PC-9 (cell line): Measurements from ENCODE around the gene R3HDM2. TPM values are rescaled to one million over a fixed set of nuclear protein-coding genes. Genes with fewer than 3 reads are reported as not detected.

ENCODE experiments used
- BruUV-seq: library from RNA; stranded (reverse); fragments of 400-500 nt; replicated peaks from 2 replicates; lab custom pipeline; 2021; lab: Mats Ljungman, UMichigan
- CTCF ChIA-PET: fragments of 300-600 bp; sonication (Branson Sonifier 250); formaldehyde crosslinking; loops from one replicate; lab custom pipeline; 2022; ENCODE audit warnings: antibody characterized with exemption; lab: Charles Lee
- POLR2A ChIA-PET: fragments of 300-600 bp; sonication (Branson Sonifier 250); formaldehyde crosslinking; loops from one replicate; lab custom pipeline; 2022; ENCODE audit warnings: antibody characterized with exemption; ENCODE audit not compliant: unreplicated experiment; lab: Charles Lee
- DNase-seq, 2 experiments: peaks; one replicate each; pipeline versions ENCODE4 v3.0.0 to v3.0.0-alpha.2; 2015 to 2022; ENCODE audit warnings: mixed read lengths in 1 of 2
- H2AFZ ChIP-seq: fragments of 200-600 bp; sonication (generic); 2 replicates; pipeline ENCODE4 v1.8.1; 2017; ENCODE audit warnings: antibody characterized with exemption
- H3F3A ChIP-seq: fragments of 200-600 bp; sonication (generic); 2 replicates; pipeline ENCODE4 v1.8.1; 2017; ENCODE audit warnings: antibody characterized with exemption, mild to moderate bottlenecking, low read depth; ENCODE audit not compliant: insufficient read depth
- H3K27ac ChIP-seq: fragments of 200-600 bp; sonication (generic); 2 replicates; pipeline ENCODE4 v1.6.1; 2016; ENCODE audit warnings: mixed run types
- H3K27me3 ChIP-seq: fragments of 200-600 bp; sonication (generic); 2 replicates; pipeline ENCODE4 v1.6.1; 2016; ENCODE audit warnings: low read depth, mixed run types; ENCODE audit not compliant: insufficient read depth
- H3K36me3 ChIP-seq: fragments of 200-600 bp; sonication (generic); 2 replicates; pipeline ENCODE4 v1.6.1; 2016; ENCODE audit warnings: low read depth, mixed run types
- H3K4me1 ChIP-seq: fragments of 200-600 bp; sonication (generic); replicated peaks from 2 replicates; pipeline ENCODE4 v1.6.1; 2016; ENCODE audit warnings: mixed run types; ENCODE audit not compliant: insufficient read depth
- H3K4me2 ChIP-seq: fragments of 200-600 bp; sonication (generic); 2 replicates; pipeline ENCODE4 v1.6.1; 2017; ENCODE audit warnings: mixed run types
- H3K4me3 ChIP-seq: fragments of 200-600 bp; sonication (generic); 2 replicates; pipeline ENCODE4 v1.6.1; 2016; ENCODE audit warnings: mixed run types
- H3K79me2 ChIP-seq: fragments of 200-600 bp; sonication (generic); 2 replicates; pipeline ENCODE4 v1.6.1; 2017; ENCODE audit warnings: low read depth, mixed run types
- H3K9me2 ChIP-seq: fragments of 200-600 bp; sonication (generic); 2 replicates; pipeline ENCODE4 v1.8.1; 2017; ENCODE audit warnings: mild to moderate bottlenecking; ENCODE audit not compliant: insufficient read depth
- H3K9me3 ChIP-seq: fragments of 200-600 bp; sonication (generic); 2 replicates; pipeline ENCODE4 v1.8.1; 2016; ENCODE audit warnings: low read depth; ENCODE audit not compliant: insufficient read depth
- H4K20me1 ChIP-seq: fragments of 200-600 bp; sonication (generic); 2 replicates; pipeline ENCODE4 v1.8.1; 2017; ENCODE audit not compliant: insufficient read depth
- EZH2 ChIP-seq: fragments of 200-600 bp; sonication (generic); IDR thresholded peaks from 2 replicates; pipeline ENCODE4 v1.8.0; 2017; ENCODE audit warnings: antibody characterized with exemption, low read depth
- intact Hi-C: fragments of 100-400 bp; cut with micrococcal nuclease; formaldehyde crosslinking; loops from one replicate; pipeline ENCODE4 v1.10.0; 2022; ENCODE audit not compliant: unreplicated experiment
- total RNA-seq: library from RNA; stranded (reverse); gene quantifications from 2 replicates; pipeline ENCODE4 v1.2.3, GENCODE V29; 2021
- TF ChIP-seq, protein P1 (sequence below): fragments of 200-600 bp; sonication (generic); conservative IDR thresholded peaks from 2 replicates; pipeline ENCODE4 v1.6.1; 2017; ENCODE audit warnings: mixed run types, antibody characterized with exemption, mild to moderate bottlenecking, moderate library complexity

Gene R3HDM2
- total RNA-seq, 1 experiment from 2014 or later = 65.1 TPM

DNA sequence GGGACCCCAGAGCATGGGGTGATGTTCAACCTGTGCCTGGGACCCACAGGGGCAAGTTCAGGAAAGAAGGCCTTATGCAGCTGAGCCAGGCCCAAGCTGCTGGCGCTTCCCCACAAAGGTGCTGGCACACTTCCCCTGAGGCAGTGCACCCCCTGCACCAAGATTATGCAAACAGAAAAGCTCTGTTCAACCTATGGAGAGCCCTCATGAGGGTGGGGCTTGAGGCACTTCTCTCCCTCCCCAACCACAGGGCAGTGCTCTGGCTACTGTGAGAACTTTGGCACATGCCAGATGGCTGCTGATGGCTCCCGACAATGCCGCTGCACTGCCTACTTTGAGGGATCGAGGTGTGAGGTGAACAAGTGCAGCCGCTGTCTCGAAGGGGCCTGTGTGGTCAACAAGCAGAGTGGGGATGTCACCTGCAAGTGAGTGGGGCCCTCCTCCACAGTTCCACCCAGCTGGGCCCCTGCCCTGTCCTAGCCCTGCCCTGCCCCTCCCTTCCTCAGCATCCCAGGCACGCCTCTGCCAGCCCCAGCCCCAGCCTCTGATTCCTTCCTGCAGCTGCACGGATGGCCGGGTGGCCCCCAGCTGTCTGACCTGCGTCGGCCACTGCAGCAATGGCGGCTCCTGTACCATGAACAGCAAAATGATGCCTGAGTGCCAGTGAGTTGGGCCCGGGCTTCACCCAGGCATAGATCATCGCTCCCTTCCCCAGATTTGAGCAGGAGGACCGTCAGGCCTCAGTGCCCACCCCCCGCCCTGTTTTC, 219.7 kb downstream of the R3HDM2 start:
- Histone ChIP-seq H3K4me3 (no peak overlapping the region), H3K4me1 (peaks cover 17% of the 10 kb centered on the region), H3F3A (peaks cover 20% of the 10 kb centered on the region), H3K27me3 (no peaks in the 10 kb centered on the region), H3K27ac (no peak overlapping the region), H3K9me3 (no peaks in the 10 kb centered on the region), H4K20me1 (no peaks in the 10 kb centered on the region), H3K4me2 (no peak overlapping the region), H3K36me3 (no peaks in the 10 kb centered on the region), H3K9me2 (no peaks in the 10 kb centered on the region), H2AFZ (no peak overlapping the region), H3K79me2 (no peaks in the 10 kb centered on the region)
- intact Hi-C loops = no loop called here
- DNase-seq = no peak
- BruUV-seq = no TSS peak
- POLR2A ChIA-PET = no interaction called here
- CTCF ChIA-PET = no interaction called here
- TF ChIP-seq, protein P1, sequence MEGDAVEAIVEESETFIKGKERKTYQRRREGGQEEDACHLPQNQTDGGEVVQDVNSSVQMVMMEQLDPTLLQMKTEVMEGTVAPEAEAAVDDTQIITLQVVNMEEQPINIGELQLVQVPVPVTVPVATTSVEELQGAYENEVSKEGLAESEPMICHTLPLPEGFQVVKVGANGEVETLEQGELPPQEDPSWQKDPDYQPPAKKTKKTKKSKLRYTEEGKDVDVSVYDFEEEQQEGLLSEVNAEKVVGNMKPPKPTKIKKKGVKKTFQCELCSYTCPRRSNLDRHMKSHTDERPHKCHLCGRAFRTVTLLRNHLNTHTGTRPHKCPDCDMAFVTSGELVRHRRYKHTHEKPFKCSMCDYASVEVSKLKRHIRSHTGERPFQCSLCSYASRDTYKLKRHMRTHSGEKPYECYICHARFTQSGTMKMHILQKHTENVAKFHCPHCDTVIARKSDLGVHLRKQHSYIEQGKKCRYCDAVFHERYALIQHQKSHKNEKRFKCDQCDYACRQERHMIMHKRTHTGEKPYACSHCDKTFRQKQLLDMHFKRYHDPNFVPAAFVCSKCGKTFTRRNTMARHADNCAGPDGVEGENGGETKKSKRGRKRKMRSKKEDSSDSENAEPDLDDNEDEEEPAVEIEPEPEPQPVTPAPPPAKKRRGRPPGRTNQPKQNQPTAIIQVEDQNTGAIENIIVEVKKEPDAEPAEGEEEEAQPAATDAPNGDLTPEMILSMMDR = no peak
- TF ChIP-seq EZH2 = no peak

GRCh38 chr12:57210461-57210860, 220.4 kb downstream of the R3HDM2 start:
- no peak for DNase-seq
- H3K4me1 ChIP-seq = peaks cover 17% of the 10 kb centered on the region
- TF ChIP-seq, protein P1 = no peak
- no peak for TF ChIP-seq EZH2
- no peaks in the 10 kb centered on the region for H4K20me1 ChIP-seq
- H3F3A ChIP-seq = peaks cover 16% of the 10 kb centered on the region
- no peaks in the 10 kb centered on the region for H3K9me2 ChIP-seq
- no peaks in the 10 kb centered on the region for H3K9me3 ChIP-seq
- no peak overlapping the region for H3K4me3 ChIP-seq
- no peak overlapping the region for H2AFZ ChIP-seq
- no peak overlapping the region for H3K27ac ChIP-seq
- CTCF ChIA-PET = no interaction called here
- intact Hi-C loops = no loop called here
- no TSS peak for BruUV-seq
- no peaks in the 10 kb centered on the region for H3K79me2 ChIP-seq
- H3K27me3 ChIP-seq = no peaks in the 10 kb centered on the region
- no peaks in the 10 kb centered on the region for H3K36me3 ChIP-seq
- H3K4me2 ChIP-seq = no peak overlapping the region
- POLR2A ChIA-PET = no interaction called here

GRCh38 chr12:57209916-57210315, 220.9 kb downstream of the R3HDM2 start:
- no peak overlapping the region for H2AFZ ChIP-seq
- H4K20me1 ChIP-seq = no peaks in the 10 kb centered on the region
- H3K9me3 ChIP-seq = no peaks in the 10 kb centered on the region
- peaks cover 13% of the 10 kb centered on the region for H3F3A ChIP-seq
- DNase-seq = no peak
- H3K27ac ChIP-seq = no peak overlapping the region
- intact Hi-C loops = no loop called here
- no peaks in the 10 kb centered on the region for H3K9me2 ChIP-seq
- H3K79me2 ChIP-seq = no peaks in the 10 kb centered on the region
- no peak for TF ChIP-seq EZH2
- TF ChIP-seq, protein P1 = no peak
- ChIA-PET CTCF (no interaction called here), POLR2A (no interaction called here)
- H3K4me1 ChIP-seq = peaks cover 16% of the 10 kb centered on the region
- H3K4me3 ChIP-seq = no peak overlapping the region
- no peaks in the 10 kb centered on the region for H3K27me3 ChIP-seq
- no TSS peak for BruUV-seq
- no peaks in the 10 kb centered on the region for H3K36me3 ChIP-seq
- H3K4me2 ChIP-seq = no peak overlapping the region
